ENCODE data around the gene FAM72D. TPM values are rescaled to one million over a fixed set of nuclear protein-coding genes. Genes with fewer than 3 reads are reported as not detected.
"Not testable (repeated sequence)": the region's sequence is repeated elsewhere in the genome, so short reads cannot be mapped to it uniquely, and the experiment has no call there.

Gene FAM72D
- total and polyA plus RNA-seq, 7 experiments from 2014 or later = 4.9 TPM; not detected in 6

DNA sequence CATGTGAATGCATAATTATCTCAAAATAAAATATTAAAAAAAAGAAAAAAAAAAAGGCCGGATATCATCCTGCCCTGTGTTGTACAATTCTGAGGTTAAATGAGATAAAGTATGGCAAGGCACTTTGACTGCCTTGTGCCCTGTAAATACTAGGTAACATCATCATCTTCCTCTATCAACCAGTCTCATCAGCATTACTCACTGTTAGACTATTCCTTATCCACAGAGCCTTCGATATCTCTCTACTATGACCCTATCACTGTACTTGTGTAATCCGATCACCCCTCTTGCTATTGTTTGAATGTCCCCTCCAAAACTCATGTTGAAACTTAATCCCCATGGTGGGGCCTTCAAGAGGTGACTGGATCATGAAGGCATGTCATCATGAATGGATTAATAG is 18.9 kb upstream of the FAM72D start:
- CTCF ChIA-PET; H3K4me3 Mint-ChIP-seq; intact Hi-C loops (cut with micrococcal nuclease); H3K36me3 ChIP-seq (ENCODE audit: control insufficient read depth in 2 of 3, insufficient read depth in 3 of 3, low read length in 3 of 3); H3K27me3 Mint-ChIP-seq; POLR2A ChIA-PET; ATAC-seq; H3K4me1 ChIP-seq (ENCODE audit: control insufficient read depth in 2 of 2, insufficient read depth in 2 of 2, low read length in 2 of 2); H3K27ac ChIP-seq (ENCODE audit: low read depth, low read length); H3K9me3 Mint-ChIP-seq; H3K9me3 ChIP-seq (ENCODE audit: control insufficient read depth in 2 of 3, low read length in 3 of 3); H3K27me3 ChIP-seq (ENCODE audit: control insufficient read depth in 2 of 2, insufficient read depth in 2 of 2, low read length in 2 of 2); DNase-seq; H3K36me3 Mint-ChIP-seq; H3K4me3 ChIP-seq (ENCODE audit: low read length); H3K4me1 Mint-ChIP-seq; H3K27ac Mint-ChIP-seq: not testable (repeated sequence)

GRCh38 chr1:145077872-145078786 is 17.6 kb upstream of the FAM72D start:
- H3K27me3 ChIP-seq (ENCODE audit: control insufficient read depth in 2 of 2, insufficient read depth in 2 of 2, low read length in 2 of 2); H3K27ac ChIP-seq (ENCODE audit: low read depth, low read length); CTCF ChIA-PET; H3K4me3 ChIP-seq (ENCODE audit: low read length); H3K36me3 ChIP-seq (ENCODE audit: control insufficient read depth in 2 of 3, insufficient read depth in 3 of 3, low read length in 3 of 3); DNase-seq; POLR2A ChIA-PET; H3K4me3 Mint-ChIP-seq; H3K27ac Mint-ChIP-seq; H3K27me3 Mint-ChIP-seq; H3K9me3 Mint-ChIP-seq; H3K36me3 Mint-ChIP-seq; H3K9me3 ChIP-seq (ENCODE audit: control insufficient read depth in 2 of 3, low read length in 3 of 3); H3K4me1 ChIP-seq (ENCODE audit: control insufficient read depth in 2 of 2, insufficient read depth in 2 of 2, low read length in 2 of 2); H3K4me1 Mint-ChIP-seq; intact Hi-C loops (cut with micrococcal nuclease): not testable (repeated sequence)
- ATAC-seq = peak; percentile 57

DNA sequence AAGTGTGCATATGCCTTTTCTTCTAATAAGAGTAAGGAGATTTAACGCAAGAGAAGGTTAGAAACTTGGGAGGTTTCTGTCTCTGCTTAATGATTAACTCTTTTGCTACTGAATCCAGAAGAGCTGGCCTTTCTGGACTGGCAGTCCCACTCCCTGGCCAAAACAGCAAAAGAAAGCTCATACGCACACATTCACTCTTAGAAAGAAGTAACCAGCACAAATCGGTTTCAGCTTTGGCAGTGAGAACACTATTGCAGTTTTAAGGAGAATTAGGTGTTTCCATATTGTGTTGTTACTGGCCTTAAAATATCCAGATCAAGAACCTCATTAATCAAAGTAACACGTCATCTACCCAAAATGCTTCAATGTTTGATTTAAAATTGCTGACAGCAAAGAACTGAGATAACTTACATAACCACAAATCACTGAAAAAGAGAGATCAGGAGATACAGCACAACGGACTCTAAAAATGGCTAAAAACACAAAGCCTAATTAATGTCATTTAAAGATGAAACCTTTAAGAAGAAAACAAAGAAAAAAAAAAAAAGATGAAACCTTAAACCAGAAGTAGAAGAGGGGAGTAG is 16.9 kb upstream of the FAM72D start:
- H3K36me3 Mint-ChIP-seq; H3K27ac ChIP-seq (ENCODE audit: low read depth, low read length); H3K4me3 ChIP-seq (ENCODE audit: low read length); H3K4me3 Mint-ChIP-seq; POLR2A ChIA-PET; H3K27me3 ChIP-seq (ENCODE audit: control insufficient read depth in 2 of 2, insufficient read depth in 2 of 2, low read length in 2 of 2); DNase-seq; H3K4me1 ChIP-seq (ENCODE audit: control insufficient read depth in 2 of 2, insufficient read depth in 2 of 2, low read length in 2 of 2); H3K27me3 Mint-ChIP-seq; CTCF ChIA-PET; H3K36me3 ChIP-seq (ENCODE audit: control insufficient read depth in 2 of 3, insufficient read depth in 3 of 3, low read length in 3 of 3); intact Hi-C loops (cut with micrococcal nuclease); H3K9me3 ChIP-seq (ENCODE audit: control insufficient read depth in 2 of 3, low read length in 3 of 3); H3K4me1 Mint-ChIP-seq; H3K27ac Mint-ChIP-seq; ATAC-seq; H3K9me3 Mint-ChIP-seq: not testable (repeated sequence)

- H3K4me1 Mint-ChIP-seq; H3K4me3 ChIP-seq (ENCODE audit: low read length); H3K9me3 ChIP-seq (ENCODE audit: control insufficient read depth in 2 of 3, low read length in 3 of 3); DNase-seq; H3K36me3 Mint-ChIP-seq; POLR2A ChIA-PET; H3K27ac ChIP-seq (ENCODE audit: low read depth, low read length); H3K36me3 ChIP-seq (ENCODE audit: control insufficient read depth in 2 of 3, insufficient read depth in 3 of 3, low read length in 3 of 3); H3K4me3 Mint-ChIP-seq; CTCF ChIA-PET; H3K27me3 ChIP-seq (ENCODE audit: control insufficient read depth in 2 of 2, insufficient read depth in 2 of 2, low read length in 2 of 2); H3K4me1 ChIP-seq (ENCODE audit: control insufficient read depth in 2 of 2, insufficient read depth in 2 of 2, low read length in 2 of 2); H3K9me3 Mint-ChIP-seq; H3K27me3 Mint-ChIP-seq; intact Hi-C loops (cut with micrococcal nuclease); H3K27ac Mint-ChIP-seq: not testable (repeated sequence)
- peak; percentile 41 for ATAC-seq
These were observed 16.0 kb upstream of the FAM72D start for GRCh38 chr1:145079737-145080136.

- ATAC-seq; CTCF ChIA-PET; H3K27ac Mint-ChIP-seq; intact Hi-C loops (cut with micrococcal nuclease); H3K4me3 Mint-ChIP-seq; H3K4me3 ChIP-seq (ENCODE audit: low read length); H3K36me3 ChIP-seq (ENCODE audit: control insufficient read depth in 2 of 3, insufficient read depth in 3 of 3, low read length in 3 of 3); H3K27me3 Mint-ChIP-seq; H3K36me3 Mint-ChIP-seq; DNase-seq; H3K4me1 ChIP-seq (ENCODE audit: control insufficient read depth in 2 of 2, insufficient read depth in 2 of 2, low read length in 2 of 2); H3K27ac ChIP-seq (ENCODE audit: low read depth, low read length); H3K9me3 ChIP-seq (ENCODE audit: control insufficient read depth in 2 of 3, low read length in 3 of 3); H3K4me1 Mint-ChIP-seq; H3K9me3 Mint-ChIP-seq; H3K27me3 ChIP-seq (ENCODE audit: control insufficient read depth in 2 of 2, insufficient read depth in 2 of 2, low read length in 2 of 2); POLR2A ChIA-PET: not testable (repeated sequence)
These were observed 15.6 kb upstream of the FAM72D start for GRCh38 chr1:145080193-145080592.

DNA sequence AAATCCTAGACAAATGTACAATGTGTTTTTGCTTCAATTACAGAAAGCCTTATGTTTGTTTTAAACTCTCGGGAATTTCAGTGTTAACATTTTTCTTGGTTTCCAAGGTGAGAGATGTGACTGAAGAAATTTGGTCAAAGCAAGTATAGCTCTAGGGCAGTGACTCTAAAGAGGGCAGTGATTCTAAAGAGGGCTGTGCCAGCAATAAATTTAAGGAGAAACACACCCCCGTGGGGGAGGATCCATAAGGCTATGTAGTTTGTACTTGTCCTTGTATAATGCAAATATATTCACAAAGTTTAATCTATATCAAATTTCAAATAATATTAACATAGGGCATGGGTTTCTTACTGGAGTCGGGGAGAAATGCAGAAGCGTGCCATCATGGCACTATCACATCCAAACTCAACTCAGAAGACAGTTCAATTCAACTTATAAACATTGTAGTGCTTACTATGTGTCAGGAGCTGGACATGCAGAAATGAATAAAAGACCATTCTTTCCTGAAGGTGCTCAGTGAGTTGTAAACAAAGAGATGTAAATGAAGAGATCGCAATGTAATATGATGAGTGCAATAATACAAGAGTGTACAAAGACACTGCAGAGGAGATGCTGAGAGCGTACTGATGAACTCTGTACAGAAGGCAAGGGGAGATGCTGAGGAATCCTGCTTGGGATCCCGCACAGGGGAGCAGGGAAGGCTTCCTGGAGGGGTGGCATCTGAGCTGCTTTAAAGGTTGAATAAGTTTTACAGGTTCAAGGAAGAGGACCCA is 13.1 kb upstream of the FAM72D start:
- H3K27me3 Mint-ChIP-seq; H3K9me3 ChIP-seq (ENCODE audit: control insufficient read depth in 2 of 3, low read length in 3 of 3); H3K27ac Mint-ChIP-seq; H3K36me3 Mint-ChIP-seq; H3K4me1 ChIP-seq (ENCODE audit: control insufficient read depth in 2 of 2, insufficient read depth in 2 of 2, low read length in 2 of 2); H3K4me3 ChIP-seq (ENCODE audit: low read length); DNase-seq; POLR2A ChIA-PET; H3K9me3 Mint-ChIP-seq; CTCF ChIA-PET; intact Hi-C loops (cut with micrococcal nuclease); H3K27ac ChIP-seq (ENCODE audit: low read depth, low read length); H3K4me3 Mint-ChIP-seq; H3K36me3 ChIP-seq (ENCODE audit: control insufficient read depth in 2 of 3, insufficient read depth in 3 of 3, low read length in 3 of 3); ATAC-seq; H3K27me3 ChIP-seq (ENCODE audit: control insufficient read depth in 2 of 2, insufficient read depth in 2 of 2, low read length in 2 of 2); H3K4me1 Mint-ChIP-seq: not testable (repeated sequence)

All from naive thymus-derived CD4-positive, alpha-beta T cell (primary cell).